Activated CD4-positive, CD25-positive, alpha-beta regulatory T cell (primary cell): Measurements from ENCODE around the gene IFNL2.
"Not testable (repeated sequence)": the region's sequence is repeated elsewhere in the genome, so short reads cannot be mapped to it uniquely, and the experiment has no call there.

Experiments
- DNase-seq, 4 experiments: peaks; one replicate each; lab custom pipeline; 2025; lab: John Stamatoyannopoulos, UW

Gene IFNL2

DNA sequence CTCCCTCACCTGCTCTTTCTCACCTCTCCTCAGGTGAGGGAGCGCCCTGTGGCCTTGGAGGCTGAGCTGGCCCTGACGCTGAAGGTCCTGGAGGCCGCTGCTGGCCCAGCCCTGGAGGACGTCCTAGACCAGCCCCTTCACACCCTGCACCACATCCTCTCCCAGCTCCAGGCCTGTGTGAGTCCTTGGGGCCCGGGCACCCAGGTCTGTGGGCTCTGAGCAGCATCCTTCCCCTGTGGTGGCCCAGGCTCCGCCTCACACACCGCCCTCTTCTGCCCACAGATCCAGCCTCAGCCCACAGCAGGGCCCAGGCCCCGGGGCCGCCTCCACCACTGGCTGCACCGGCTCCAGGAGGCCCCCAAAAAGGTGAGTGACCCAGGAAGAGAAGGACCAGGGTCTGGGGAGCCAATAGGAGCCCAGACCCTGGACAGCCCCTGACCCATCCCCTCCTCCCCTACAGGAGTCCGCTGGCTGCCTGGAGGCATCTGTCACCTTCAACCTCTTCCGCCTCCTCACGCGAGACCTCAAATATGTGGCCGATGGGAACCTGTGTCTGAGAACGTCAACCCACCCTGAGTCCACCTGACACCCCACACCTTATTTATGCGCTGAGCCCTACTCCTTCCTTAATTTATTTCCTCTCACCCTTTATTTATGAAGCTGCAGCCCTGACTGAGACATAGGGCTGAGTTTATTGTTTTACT is 29.9 kb downstream of the IFNL2 start:
- DNase-seq, result peak in 1 of 4 experiments; percentile 7

DNA sequence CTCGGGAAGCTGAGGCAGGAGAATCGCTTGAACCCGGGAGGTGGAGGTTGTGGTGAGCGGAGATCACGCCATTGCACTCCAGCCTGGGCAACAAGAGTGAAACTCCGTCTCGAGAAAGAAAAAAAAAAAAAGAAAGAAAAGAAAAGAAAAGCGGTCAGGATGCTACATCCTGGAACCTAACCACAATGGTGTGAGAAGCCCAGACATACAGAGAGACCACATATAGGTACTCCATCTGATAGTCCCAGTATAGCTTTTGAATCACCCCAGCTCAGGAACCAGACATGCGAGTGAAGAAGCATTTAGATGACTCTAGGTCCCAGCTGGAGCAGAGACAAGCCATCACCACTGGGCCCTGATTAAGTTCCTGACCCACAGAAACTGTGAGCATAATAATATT is 31.2 kb downstream of the IFNL2 start:
- DNase-seq, result no peak

DNA sequence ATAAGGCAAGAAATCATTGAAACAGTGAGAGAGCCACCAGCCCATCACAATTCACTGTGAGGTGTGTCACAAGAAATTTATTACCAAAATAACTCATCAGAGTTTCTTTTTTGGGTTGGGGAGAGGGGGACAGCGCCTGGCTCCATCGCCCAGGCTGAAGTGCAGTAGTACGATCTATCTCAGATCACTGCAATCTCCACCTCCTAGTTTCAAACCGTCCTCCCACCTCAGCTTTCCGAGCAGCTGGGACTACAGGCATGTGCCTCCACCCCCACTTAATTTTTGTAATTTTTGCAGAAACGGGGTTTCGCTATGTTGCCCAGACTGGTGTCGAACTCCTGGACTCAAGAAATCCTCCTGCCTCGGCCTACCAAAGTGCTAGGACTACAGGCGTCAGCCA is 31.6 kb downstream of the IFNL2 start:
- no peak for DNase-seq

DNA sequence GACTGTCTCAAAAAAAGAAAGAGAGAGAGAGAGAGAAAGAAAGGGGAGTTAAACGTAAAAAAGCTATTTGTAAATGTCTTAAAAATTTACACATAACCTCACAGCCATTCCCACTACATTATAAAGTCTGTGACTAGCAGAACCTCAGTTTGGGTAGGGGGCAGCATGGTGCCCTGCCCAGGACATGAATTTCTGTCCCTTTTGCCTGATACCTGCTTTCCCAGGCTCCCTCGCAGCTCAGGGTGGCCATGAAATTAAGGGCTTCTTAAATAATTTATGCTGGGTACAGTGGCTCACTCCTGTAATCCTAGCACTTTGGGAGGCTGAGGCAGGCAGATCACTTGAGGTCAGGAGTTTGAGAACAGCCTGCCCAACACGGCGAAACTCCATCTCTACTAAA is 32.8 kb downstream of the IFNL2 start:
- DNase-seq, result no peak

DNA sequence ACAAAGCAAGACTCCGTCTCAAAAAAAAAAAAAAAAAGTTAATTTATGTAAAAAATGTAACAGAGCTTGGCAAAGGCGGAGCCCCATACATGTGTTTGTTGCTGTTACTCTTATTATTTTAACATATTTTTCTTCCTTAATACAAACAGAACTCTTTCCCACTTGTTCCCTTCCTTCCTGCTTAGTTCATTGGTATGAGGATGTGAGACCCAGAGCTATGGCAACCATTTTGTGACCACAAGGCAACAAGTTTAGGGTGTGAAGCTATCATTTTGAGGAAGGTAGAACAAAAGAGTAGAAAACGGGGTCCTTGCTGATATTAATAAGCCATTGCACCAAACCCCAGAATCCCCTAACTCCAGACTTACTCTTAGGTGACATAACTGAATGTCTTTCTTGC is 33.4 kb downstream of the IFNL2 start:
- DNase-seq, result no peak

DNA sequence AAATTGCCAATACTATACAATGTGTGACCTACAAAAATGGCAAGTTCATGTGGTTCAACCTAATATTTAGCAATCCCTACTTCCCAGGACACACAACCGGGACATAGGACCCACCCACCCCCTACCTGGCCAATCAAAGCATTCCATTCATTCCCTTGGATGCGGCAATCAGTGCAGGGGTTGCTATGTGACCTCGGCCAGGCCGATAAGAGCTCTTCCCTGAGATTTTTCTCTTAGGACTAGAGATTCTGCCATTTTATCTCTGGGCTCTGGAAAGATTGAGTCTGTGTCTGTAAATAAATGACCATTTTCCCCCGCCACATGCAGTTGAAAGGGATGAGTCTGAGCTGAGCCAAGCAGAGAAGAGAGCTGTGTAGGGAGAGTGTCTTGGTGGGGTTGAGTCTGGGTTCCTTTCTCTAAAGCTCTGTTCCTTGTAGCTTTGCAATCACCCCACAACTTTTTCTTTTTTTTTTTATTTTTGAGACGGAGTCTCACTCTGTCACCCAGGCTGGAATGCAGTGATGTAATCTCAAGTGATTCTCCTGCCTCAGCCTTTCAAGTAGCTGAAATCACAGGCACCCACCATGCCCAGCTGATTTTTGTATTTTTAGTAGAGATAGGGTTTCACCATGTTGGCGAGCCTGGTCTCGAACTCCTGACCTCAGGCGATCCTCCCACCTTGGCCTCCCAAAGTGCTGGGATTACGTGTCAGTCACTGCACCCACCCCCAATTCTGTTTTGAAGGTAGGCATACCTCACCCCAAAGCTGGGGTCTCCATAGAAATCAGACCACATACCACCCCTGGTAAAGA is 35.4 kb downstream of the IFNL2 start:
- no peak for DNase-seq

DNA sequence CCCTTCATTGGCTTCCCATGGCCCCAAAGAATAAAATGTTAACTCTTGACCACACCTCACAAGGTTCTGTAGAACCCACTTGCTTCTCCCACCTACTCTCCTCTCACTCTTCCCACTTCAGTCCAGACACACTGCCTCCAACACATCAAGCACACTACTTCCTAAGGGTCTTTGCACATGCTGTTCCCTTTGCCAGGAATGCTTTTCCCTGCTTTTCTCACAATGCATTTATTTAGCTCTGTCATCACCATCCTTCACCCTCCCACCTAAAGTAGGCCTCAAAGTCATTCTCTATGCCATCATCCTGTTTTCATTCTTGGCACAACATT is 36.0 kb downstream of the IFNL2 start:
- DNase-seq, result no peak

DNA sequence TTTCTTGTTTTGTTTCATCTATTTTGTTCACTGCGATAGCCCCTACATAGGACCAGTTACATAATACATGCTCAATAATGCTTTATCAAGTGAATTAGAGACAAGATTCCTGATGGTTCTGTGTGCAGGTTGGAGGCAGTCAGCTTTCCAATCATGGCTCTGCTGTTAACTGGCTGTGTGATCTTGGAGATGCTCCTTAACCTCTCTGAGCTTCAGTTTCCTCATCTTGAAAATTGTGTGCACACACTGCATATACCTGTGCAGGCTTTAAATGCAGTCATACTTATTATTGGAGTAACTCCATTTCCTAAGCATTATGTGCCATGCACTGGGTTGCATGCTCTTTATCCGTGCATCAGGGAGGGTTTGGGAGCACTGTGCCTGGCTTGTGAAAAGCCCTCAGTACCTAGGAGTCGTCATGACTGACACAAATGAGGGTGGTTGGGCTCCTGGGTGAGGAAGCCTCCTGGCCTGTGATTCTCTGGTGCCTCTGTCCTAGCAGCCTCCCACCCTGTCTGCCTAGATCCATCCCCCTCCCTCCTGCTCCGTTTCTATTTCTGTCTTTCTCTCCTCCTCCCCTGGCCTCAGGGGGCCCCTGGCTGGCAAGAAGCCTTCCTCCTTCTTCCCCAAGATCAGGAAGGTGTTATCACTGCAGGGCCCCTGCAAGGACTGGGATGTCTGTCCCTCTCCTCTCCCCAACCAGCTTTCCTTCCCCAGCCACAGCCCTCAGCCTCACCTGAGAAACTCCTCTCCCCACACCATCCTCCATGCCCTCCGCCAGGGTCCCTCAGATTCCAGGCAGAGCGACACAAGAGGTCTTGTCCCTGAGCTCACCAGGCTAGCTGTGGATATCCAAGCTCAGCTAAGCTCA is 36.7 kb downstream of the IFNL2 start:
- no peak for DNase-seq

DNA sequence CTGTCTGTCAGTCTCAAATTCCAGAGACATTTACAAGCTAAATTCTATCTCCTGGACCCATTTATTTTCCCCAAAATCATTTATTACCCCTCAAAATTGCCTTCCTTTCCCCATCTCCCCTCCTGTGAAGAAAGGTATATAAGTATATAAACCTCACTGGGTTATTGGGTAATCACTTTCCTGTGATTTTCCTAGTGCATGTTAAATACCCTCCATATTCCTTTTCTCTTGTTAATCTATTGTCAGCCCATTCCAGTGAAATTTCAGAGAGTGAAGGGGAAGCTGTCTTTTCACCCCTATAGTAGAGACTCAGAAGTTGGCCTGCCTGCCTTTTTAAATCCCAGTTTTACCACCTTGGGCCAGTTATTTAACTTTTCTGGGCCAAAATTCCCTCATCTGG is 37.9 kb downstream of the IFNL2 start:
- DNase-seq, result no peak

DNA sequence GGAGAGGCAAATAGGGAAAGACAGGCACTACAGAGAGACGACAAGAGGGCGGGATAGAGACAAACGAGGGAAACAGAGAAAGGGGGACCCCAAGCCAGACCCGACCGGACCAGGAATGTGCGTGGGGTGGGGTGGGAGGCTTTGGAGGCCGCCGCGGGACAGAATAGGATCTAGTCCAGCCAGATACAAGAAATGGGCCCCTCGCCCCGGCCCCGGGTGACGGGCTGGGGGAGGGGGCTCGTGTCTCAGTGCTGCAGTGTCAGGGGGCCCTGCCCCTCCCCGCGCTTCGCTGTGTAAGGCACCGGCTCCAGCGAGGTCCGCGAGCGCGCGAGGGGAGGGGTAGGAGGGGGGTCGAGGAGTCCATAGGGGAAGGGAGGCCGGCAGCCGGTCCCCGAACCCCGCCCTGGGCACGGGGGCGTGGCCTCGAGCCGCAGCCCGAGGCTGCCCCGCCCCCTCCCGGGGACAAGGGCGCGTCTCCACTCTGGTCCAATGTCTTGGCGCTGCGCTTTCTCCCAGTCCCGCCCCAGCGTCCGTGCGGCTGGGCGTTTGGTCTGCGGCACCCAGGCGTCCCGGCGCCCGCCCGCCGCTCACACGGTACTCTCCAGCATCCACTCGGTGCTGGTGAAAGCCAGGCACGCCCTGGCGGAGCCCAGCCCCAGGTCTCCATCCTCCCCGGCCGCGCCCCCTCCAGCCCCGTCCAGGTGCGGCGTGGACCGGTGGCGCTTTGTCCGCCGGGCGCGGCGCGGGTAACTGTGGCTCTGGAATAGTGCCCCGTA is 39.0 kb downstream of the IFNL2 start:
- no peak for DNase-seq

DNA sequence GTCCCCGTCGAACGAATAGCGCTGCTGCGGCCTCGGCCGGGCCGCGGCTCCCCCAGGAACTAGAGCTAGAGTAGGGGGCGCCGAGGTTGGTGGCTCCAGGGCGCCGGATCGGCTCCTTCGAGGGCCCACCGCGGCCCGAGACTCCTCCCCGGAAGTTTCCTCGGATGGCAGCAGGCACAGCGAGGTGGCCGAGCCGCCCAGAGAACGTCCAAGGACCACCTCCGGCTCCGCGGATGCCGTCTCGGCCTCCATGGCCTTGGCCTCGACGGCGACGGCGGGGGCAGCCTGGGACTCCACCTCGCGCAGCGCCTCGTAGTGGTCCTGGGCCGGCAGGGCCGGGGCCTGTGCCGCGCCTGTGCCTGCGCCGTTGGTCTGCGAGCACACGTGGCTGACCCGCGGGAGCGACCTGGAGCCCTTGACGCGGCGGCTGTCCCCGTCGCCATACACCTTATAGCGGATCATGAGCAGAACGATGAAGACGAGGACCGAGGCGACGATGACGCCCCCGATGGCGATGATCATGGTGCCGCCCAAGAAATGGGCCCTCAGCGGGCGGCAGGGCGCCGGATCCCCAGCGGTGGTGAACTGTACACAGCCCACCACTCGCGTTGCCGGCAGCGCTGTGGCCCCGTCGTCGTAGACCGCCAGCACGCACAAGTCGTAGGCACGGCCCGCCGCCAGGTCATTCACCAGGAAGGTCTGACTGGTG is 39.8 kb downstream of the IFNL2 start:
- DNase-seq, result no peak

DNA sequence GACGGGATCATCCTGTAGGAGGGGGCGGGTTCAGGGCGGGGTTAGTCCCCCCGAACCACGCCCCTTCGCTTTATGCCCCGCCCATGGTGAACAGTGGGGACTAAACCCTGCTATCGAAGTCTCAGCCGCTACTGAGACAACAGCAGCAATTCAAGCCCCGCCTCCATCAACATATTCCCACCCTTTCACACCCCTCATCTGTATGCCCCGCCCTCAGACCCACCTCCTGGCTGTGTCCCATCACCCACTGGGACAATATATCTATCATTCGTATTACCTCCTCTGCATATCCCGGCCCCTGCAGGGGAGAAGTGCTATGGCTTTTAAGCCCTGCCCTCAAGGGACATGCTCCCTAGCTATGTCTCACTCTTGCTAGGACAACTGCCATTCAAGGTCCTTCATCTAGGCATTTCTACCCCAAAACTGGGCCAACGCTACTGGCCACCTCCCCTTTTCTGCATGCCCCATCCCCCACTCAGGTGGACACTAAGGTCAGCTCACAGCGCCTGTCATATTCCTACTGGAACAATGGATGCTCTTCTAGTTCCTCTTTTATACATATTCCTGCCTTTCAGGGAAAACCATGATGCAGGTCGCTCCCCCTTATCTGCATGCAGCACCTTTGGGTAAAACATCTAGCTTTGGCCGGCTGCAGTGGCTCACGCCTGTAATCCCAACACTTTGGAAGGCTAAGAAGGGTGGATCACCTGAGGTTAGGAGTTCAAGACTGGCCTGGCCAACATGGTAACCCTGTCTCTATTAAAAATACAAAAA is 40.5 kb downstream of the IFNL2 start:
- DNase-seq, result no peak

DNA sequence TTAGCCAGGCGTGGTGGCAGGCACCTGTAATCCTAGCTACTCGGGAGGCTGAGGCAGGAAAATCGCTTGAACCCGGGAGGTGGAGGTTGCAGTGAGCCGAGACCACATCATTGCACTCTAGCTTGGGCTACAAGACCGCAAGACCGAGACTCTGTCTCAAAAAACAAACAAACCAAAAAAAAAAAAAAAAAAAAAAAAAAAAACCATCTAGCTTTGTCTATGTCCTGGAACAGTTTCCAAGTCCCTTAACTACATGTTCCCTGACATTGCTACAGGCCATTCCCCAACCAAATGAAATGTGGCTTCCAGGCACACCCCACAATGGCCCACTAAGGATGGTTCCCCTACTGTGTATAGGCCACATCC is 41.1 kb downstream of the IFNL2 start:
- not testable (repeated sequence) for DNase-seq

DNA sequence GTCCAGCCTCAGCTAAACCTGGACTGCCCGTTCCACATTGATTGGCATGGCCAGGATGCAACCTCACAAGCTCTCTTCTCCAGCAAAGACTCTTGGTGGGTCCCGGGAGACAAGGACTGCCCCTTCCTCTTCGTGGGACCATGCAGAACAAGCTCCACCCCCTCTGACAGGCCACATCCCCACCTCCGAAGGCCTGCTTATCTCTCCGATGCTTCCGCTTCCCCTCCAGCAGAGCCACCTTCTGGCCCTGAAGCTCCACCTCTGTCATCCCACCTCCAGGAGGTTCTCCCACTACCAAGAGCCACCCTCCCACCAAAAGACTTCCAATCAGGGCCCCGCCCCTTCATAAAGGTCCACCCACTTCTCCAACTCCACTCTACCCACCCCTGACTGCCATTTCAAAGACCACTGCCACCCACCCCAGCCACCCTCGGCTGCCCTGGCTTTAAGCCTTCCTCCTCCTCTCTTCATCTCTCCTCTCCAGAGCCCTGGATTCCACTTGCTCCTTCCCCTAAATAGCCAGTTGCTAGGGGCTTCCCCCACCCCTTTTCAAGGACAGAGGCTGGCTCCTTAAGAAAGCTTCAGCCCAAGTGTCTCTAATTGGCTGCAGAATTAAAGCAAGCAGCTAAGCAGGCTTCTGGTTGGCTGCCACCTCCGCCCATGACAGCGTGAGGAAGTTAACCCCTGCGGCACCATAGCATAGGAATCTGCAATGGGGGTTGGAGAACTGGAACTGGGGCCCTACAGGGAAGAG is 42.5 kb downstream of the IFNL2 start:
- no peak for DNase-seq

DNA sequence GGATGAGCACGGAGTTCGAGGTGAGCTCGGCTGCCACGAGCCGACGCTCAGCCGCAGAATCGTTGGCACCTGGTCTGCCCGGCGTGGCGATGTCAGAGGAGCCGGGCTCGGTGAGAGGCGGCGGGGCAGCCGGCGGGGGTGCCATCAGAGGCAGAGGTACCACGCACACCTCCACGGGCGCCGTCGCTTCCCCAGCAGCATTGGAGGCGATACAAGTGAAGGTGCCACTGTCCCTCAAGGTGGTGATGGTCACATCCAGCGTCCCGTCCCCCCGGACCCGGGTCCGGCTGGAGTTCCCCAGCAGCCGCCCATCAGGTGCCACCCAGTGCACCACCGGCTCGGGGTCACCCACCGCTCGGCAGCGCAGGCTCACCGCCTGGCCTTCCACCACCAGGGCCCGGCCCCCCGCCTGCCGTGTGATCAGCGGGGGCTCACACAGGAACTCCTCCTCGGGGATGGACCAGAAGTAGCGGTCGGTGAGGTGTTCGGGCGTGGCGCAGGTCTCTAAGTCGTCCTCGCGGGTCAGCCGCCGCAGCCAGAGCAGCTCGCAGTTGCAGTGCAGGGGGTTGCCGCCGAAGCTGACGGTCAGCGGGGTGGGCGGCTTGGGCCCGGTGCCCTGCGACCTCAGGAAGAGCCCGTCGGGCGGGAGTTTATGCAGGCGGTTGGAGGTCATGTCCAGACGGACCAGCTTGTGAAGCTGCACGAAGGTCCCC is 46.0 kb downstream of the IFNL2 start:
- DNase-seq, result no peak

DNA sequence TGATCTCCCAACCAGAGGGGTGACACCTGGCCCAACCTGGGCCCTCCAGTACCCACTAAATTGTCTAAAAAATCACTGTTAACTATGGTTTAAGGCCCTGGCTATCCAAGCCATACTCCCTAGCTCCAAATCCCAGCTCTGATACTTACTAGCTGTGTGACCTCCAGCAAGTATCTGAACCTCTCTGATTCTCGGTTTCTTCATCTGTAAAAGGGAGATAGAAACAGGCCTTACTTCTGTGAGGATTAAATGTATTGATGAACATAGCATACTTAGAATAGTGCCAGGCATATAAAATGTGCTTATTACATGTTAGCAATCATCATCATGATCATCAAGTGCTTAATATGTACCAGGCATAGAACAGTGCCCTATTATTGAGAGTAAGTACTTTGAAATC is 47.7 kb downstream of the IFNL2 start:
- no peak for DNase-seq

DNA sequence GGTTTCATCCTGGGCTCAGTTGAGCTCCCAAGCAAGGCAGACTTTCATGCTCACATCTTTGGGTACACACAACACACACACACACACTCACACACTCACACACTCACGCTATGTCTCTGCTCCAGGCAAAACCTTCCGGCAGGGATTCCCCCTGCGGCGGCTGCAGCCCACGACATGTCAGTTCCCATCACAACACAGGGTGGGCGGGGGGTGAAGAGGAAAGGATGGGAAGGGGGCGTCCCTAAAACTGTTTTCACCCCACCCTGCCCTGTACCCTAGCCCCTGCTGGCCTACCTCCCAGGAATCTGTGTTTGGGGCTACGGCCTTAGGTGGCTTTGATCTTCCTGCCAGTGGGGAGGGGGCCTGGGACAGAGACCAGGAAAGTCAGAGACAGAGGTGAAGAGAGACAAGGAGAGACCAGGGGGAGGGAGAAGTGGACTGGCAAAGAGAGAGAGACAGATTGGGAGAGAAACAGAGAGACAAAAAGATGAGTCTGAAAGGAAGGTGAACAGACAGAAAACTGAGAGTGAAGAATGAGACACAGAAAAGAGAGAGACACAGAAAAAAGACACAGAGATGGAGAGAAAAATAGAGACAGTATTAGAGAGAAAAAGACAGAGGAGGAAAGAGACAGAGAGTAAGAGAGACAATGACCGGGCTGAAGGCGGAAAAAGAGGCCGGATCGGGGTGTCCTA is 48.6 kb downstream of the IFNL2 start:
- DNase-seq, result no peak

DNA sequence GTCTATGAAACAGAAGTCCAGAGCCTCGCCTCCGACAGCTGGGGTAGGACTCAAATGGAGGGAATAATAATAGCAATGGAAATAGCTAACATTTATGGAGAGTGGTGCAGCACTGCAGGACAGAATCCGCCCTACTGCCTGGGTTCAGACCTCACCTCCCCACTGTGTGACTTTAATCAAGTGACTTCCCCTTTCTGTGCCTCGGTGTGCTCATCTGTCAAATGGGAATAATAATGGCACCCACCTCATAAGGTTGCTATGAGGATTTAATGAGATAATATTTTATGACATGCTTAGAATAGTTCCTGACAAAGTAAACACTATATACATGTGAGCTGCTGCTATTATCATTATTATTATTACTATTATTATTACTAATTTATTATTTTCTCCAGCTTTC is 49.3 kb downstream of the IFNL2 start:
- DNase-seq, result no peak

DNA sequence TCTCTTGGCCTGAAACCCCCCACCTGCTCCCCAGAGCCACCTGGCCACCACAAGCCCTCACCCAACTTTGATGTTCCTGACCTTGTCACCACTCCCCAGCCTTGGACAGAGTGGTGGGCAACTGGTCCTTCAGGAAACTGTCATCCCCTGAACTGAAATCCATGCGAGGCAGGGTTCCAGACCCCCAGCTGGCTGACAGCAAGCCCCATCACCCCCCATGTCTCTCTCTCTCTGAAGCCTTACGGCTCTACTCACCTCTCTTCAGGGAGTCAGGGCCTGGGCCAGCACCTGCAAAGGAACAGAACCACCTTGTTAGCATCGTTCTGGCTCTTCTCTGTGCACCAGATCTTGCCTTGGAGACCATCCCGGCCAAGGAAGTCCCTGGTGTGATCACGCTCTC is 49.9 kb downstream of the IFNL2 start:
- no peak for DNase-seq
